ENCODE measurements around the gene HSD11B2.
A peak's percentile ranks its signal among the peaks of the same experiment; 100 is the strongest.
"Not testable (repeated sequence)": the region's sequence is repeated elsewhere in the genome, so short reads cannot be mapped to it uniquely, and the experiment has no call there.

The HSD11B2 gene

GRCh38 chr16:67415421-67415820 is 15.5 kb upstream of the HSD11B2 start:
- H3K9me3 ChIP-seq (ENCODE audit: control insufficient read depth in 5 of 5, low read length in 5 of 5); H3K27me3 ChIP-seq (ENCODE audit: control insufficient read depth in 5 of 5, insufficient read depth in 4 of 5, low read length in 5 of 5); H3K36me3 ChIP-seq (ENCODE audit: control insufficient read depth in 5 of 5, insufficient read depth in 5 of 5, low read length in 5 of 5): not testable (repeated sequence)
- H3K4me3 ChIP-seq (ENCODE audit: low read depth in 1 of 5, low read length in 5 of 5): peak overlapping the region; percentile 75 to 87 (median 77)
- peak overlapping the region; percentile 69 for H3K27ac ChIP-seq (ENCODE audit: low read depth, low read length)
- H3K4me1 ChIP-seq (ENCODE audit: control insufficient read depth in 5 of 5, insufficient read depth in 5 of 5, low read length in 5 of 5): peaks cover 0 to 25% (median 19%) of the 10 kb centered on the region in 5 donors
- peak overlapping the region in 4 of 5 donors; percentile 86 to 93 (median 92) for H3K9ac ChIP-seq (ENCODE audit: low read length in 5 of 5)

- Histone ChIP-seq H3K4me3 (ENCODE audit: low read depth in 1 of 5, low read length in 5 of 5) (peak within 1 kb of the TSS; percentile 75 to 87 (median 77)), H3K9me3 (ENCODE audit: control insufficient read depth in 5 of 5, low read length in 5 of 5) (no peaks in the 10 kb centered on the region), H3K9ac (ENCODE audit: low read length in 5 of 5) (peak within 1 kb of the TSS; percentile 86 to 93 (median 91)), H3K27me3 (ENCODE audit: control insufficient read depth in 5 of 5, insufficient read depth in 4 of 5, low read length in 5 of 5) (no peaks in the 10 kb centered on the region), H3K4me1 (ENCODE audit: control insufficient read depth in 5 of 5, insufficient read depth in 5 of 5, low read length in 5 of 5) (peaks cover 0 to 25% (median 19%) of the 10 kb centered on the region in 5 donors), H3K36me3 (ENCODE audit: control insufficient read depth in 5 of 5, insufficient read depth in 5 of 5, low read length in 5 of 5) (no peaks in the 10 kb centered on the region), H3K27ac (ENCODE audit: low read depth, low read length) (peak within 1 kb of the TSS; percentile 69)
Measured at GRCh38 chr16:67415872-67416793, 14.8 kb upstream of the HSD11B2 start, which contains the start of gene ZDHHC1. Gene ZDHHC1 (minus strand): TSS chr16:67416477. CDS start chr16:67407775, 8,702 bp downstream.

DNA sequence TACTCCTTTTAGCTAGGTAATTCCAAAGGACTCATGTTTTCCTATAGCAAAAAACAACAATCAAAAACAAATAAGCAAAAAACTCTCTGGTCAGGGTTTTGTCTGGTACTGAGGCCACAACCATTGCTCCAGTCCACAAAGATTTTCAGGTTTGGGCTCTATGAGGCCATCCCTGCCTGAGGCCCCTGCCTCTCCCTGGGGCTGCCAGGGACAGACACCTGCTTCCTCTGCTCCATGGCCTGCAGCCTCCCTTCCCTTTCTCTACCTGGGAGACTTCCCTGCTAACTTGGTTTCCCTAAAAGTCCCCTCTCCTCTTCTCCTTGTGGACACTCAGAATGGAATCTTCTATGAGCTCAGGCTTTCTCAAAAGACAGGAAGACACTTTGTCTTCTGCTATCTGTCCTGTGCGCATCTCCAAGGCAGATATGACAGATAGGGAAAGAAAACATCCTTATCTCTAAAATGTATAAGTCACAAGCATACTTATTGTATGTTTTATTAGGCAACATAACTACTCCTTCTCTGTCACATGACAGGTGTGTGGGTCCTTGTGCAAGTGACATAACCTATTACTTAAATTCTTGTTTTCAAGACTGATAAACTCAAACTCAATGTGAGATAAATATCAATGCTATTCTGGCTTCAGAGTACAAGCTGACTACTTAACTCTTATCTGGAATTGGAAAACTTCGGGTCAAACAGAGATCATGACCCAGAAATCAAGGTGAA is 13.4 kb upstream of the HSD11B2 start:
- H3K4me1 ChIP-seq (ENCODE audit: control insufficient read depth in 5 of 5, insufficient read depth in 5 of 5, low read length in 5 of 5): peaks cover 0 to 25% (median 19%) of the 10 kb centered on the region in 5 donors
- no peaks in the 10 kb centered on the region for H3K36me3 ChIP-seq (ENCODE audit: control insufficient read depth in 5 of 5, insufficient read depth in 5 of 5, low read length in 5 of 5)
- no peaks in the 10 kb centered on the region for H3K27me3 ChIP-seq (ENCODE audit: control insufficient read depth in 5 of 5, insufficient read depth in 4 of 5, low read length in 5 of 5)
- no peak overlapping the region for H3K4me3 ChIP-seq (ENCODE audit: low read depth in 1 of 5, low read length in 5 of 5)
- no peaks in the 10 kb centered on the region for H3K9me3 ChIP-seq (ENCODE audit: control insufficient read depth in 5 of 5, low read length in 5 of 5)
- H3K27ac ChIP-seq (ENCODE audit: low read depth, low read length): no peak overlapping the region
- peak overlapping the region in 1 of 5 donors; percentile 11 for H3K9ac ChIP-seq (ENCODE audit: low read length in 5 of 5)

DNA sequence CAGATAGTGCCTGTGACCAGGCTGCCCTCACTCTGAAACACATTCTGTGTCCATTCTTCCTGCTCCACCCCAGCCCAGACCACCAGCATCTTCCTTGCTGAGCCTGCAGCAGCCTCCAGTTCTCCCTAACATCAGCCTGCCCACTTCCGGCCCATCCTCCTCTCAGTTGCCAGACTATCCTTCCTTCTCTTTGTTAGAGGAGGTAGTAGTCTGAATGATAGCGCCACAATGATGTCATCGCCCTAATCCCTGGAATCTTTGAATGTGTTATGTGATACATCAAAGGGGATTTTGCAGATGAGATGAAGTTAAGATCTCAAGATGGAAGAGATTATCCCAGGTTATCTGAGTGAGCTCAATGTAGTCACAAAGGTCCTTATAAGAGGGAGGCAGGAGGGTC is 11.4 kb upstream of the HSD11B2 start:
- Histone ChIP-seq H3K4me3 (ENCODE audit: low read depth in 1 of 5, low read length in 5 of 5) (no peak overlapping the region), H3K4me1 (ENCODE audit: control insufficient read depth in 5 of 5, insufficient read depth in 5 of 5, low read length in 5 of 5) (peaks cover 0 to 21% (median 19%) of the 10 kb centered on the region in 5 donors), H3K9me3 (ENCODE audit: control insufficient read depth in 5 of 5, low read length in 5 of 5) (no peaks in the 10 kb centered on the region), H3K9ac (ENCODE audit: low read length in 5 of 5) (no peak overlapping the region), H3K36me3 (ENCODE audit: control insufficient read depth in 5 of 5, insufficient read depth in 5 of 5, low read length in 5 of 5) (no peaks in the 10 kb centered on the region), H3K27ac (ENCODE audit: low read depth, low read length) (no peak overlapping the region), H3K27me3 (ENCODE audit: control insufficient read depth in 5 of 5, insufficient read depth in 4 of 5, low read length in 5 of 5) (peaks cover 0 to 3% (median under 1%) of the 10 kb centered on the region in 5 donors)

GRCh38 chr16:67419931-67420330 is 11.0 kb upstream of the HSD11B2 start:
- Histone ChIP-seq H3K4me3 (ENCODE audit: low read depth in 1 of 5, low read length in 5 of 5) (no peak overlapping the region), H3K4me1 (ENCODE audit: control insufficient read depth in 5 of 5, insufficient read depth in 5 of 5, low read length in 5 of 5) (peaks cover 0 to 21% (median 21%) of the 10 kb centered on the region in 5 donors), H3K27me3 (ENCODE audit: control insufficient read depth in 5 of 5, insufficient read depth in 4 of 5, low read length in 5 of 5) (peaks cover 0 to 7% (median 3%) of the 10 kb centered on the region in 5 donors), H3K9me3 (ENCODE audit: control insufficient read depth in 5 of 5, low read length in 5 of 5) (no peaks in the 10 kb centered on the region), H3K9ac (ENCODE audit: low read length in 5 of 5) (no peak overlapping the region), H3K27ac (ENCODE audit: low read depth, low read length) (no peak overlapping the region), H3K36me3 (ENCODE audit: control insufficient read depth in 5 of 5, insufficient read depth in 5 of 5, low read length in 5 of 5) (no peaks in the 10 kb centered on the region)

- Histone ChIP-seq H3K4me3 (ENCODE audit: low read depth in 1 of 5, low read length in 5 of 5) (no peak overlapping the region), H3K27me3 (ENCODE audit: control insufficient read depth in 5 of 5, insufficient read depth in 4 of 5, low read length in 5 of 5) (peaks cover 6 to 18% (median 7%) of the 10 kb centered on the region in 5 donors), H3K4me1 (ENCODE audit: control insufficient read depth in 5 of 5, insufficient read depth in 5 of 5, low read length in 5 of 5) (peaks cover 0 to 20% (median 12%) of the 10 kb centered on the region in 5 donors), H3K9ac (ENCODE audit: low read length in 5 of 5) (no peak overlapping the region), H3K36me3 (ENCODE audit: control insufficient read depth in 5 of 5, insufficient read depth in 5 of 5, low read length in 5 of 5) (no peaks in the 10 kb centered on the region), H3K9me3 (ENCODE audit: control insufficient read depth in 5 of 5, low read length in 5 of 5) (no peaks in the 10 kb centered on the region), H3K27ac (ENCODE audit: low read depth, low read length) (no peak overlapping the region)
Measured at GRCh38 chr16:67421030-67421429, 9.9 kb upstream of the HSD11B2 start.

- no peaks in the 10 kb centered on the region for H3K36me3 ChIP-seq (ENCODE audit: control insufficient read depth in 5 of 5, insufficient read depth in 5 of 5, low read length in 5 of 5)
- H3K9ac ChIP-seq (ENCODE audit: low read length in 5 of 5): no peak overlapping the region
- H3K27me3 ChIP-seq (ENCODE audit: control insufficient read depth in 5 of 5, insufficient read depth in 4 of 5, low read length in 5 of 5): peaks cover 11 to 31% (median 20%) of the 10 kb centered on the region in 5 donors
- H3K9me3 ChIP-seq (ENCODE audit: control insufficient read depth in 5 of 5, low read length in 5 of 5): no peaks in the 10 kb centered on the region
- H3K4me1 ChIP-seq (ENCODE audit: control insufficient read depth in 5 of 5, insufficient read depth in 5 of 5, low read length in 5 of 5): peaks cover 0 to 27% (median 14%) of the 10 kb centered on the region in 5 donors
- H3K27ac ChIP-seq (ENCODE audit: low read depth, low read length): no peak overlapping the region
- no peak overlapping the region for H3K4me3 ChIP-seq (ENCODE audit: low read depth in 1 of 5, low read length in 5 of 5)
Measured at GRCh38 chr16:67423015-67423414, 7.9 kb upstream of the HSD11B2 start.

- peaks cover 0 to 31% (median 17%) of the 10 kb centered on the region in 5 donors for H3K4me1 ChIP-seq (ENCODE audit: control insufficient read depth in 5 of 5, insufficient read depth in 5 of 5, low read length in 5 of 5)
- no peak overlapping the region for H3K27ac ChIP-seq (ENCODE audit: low read depth, low read length)
- no peaks in the 10 kb centered on the region for H3K36me3 ChIP-seq (ENCODE audit: control insufficient read depth in 5 of 5, insufficient read depth in 5 of 5, low read length in 5 of 5)
Measured at GRCh38 chr16:67423611-67424260, 7.2 kb upstream of the HSD11B2 start.

DNA sequence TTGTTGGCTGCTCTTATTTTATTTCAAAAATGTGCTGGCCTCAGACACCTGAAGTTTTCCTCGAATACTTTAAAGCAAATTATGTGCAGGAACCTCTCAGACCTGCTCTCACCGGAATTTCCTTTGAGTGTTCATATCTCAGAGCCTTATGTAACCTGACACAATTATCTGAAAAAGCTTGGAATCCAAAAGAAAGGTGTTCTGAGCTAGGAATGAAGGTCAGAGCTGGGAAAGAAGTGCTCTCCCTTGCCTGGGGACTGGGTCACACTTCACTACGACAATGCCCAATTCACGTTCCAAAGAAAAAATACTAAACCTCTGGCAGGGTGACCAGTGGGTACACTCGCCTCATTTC is 6.7 kb upstream of the HSD11B2 start:
- H3K4me3 ChIP-seq (ENCODE audit: low read depth in 1 of 5, low read length in 5 of 5): no peak overlapping the region
- peaks cover 0 to 31% (median 17%) of the 10 kb centered on the region in 5 donors for H3K4me1 ChIP-seq (ENCODE audit: control insufficient read depth in 5 of 5, insufficient read depth in 5 of 5, low read length in 5 of 5)
- no peak overlapping the region for H3K9ac ChIP-seq (ENCODE audit: low read length in 5 of 5)
- no peaks in the 10 kb centered on the region for H3K9me3 ChIP-seq (ENCODE audit: control insufficient read depth in 5 of 5, low read length in 5 of 5)
- H3K27me3 ChIP-seq (ENCODE audit: control insufficient read depth in 5 of 5, insufficient read depth in 4 of 5, low read length in 5 of 5): peaks cover 12 to 31% (median 22%) of the 10 kb centered on the region in 5 donors
- no peak overlapping the region for H3K27ac ChIP-seq (ENCODE audit: low read depth, low read length)
- H3K36me3 ChIP-seq (ENCODE audit: control insufficient read depth in 5 of 5, insufficient read depth in 5 of 5, low read length in 5 of 5): no peaks in the 10 kb centered on the region

More at GRCh38 chr16:67423611-67424260, 7.2 kb upstream of the HSD11B2 start:
- no peaks in the 10 kb centered on the region for H3K9me3 ChIP-seq (ENCODE audit: control insufficient read depth in 5 of 5, low read length in 5 of 5)
- no peak overlapping the region for H3K9ac ChIP-seq (ENCODE audit: low read length in 5 of 5)
- H3K4me3 ChIP-seq (ENCODE audit: low read depth in 1 of 5, low read length in 5 of 5): no peak overlapping the region
- H3K27me3 ChIP-seq (ENCODE audit: control insufficient read depth in 5 of 5, insufficient read depth in 4 of 5, low read length in 5 of 5): peaks cover 12 to 31% (median 22%) of the 10 kb centered on the region in 5 donors

Data from subcutaneous abdominal adipose tissue (tissue), 5 donors.